ENCODE measurements around the gene SPATA19. TPM values are rescaled to one million over a fixed set of nuclear protein-coding genes. Genes with fewer than 3 reads are reported as not detected.

Gene SPATA19
- total RNA-seq, 2 donors from 2014 or later = not detected

GRCh38 chr11:133832096-133832990, 13.0 kb downstream of the SPATA19 start:
- 94 to 95% methylated on average over 32 to 50 of the region's 53 CpGs for WGBS, 2 experiments (ENCODE audit: insufficient coverage in 1 of 2, insufficient read length in 1 of 2)
- H3K9me3 Mint-ChIP-seq = peaks cover 15% of the 10 kb centered on the region
- Histone ChIP-seq H3K27me3 (ENCODE audit: control insufficient read depth, insufficient read depth, low read length, poor library complexity, severe bottlenecking) (no peaks in the 10 kb centered on the region), H3K9me3 (ENCODE audit: control insufficient read depth, low read length) (peaks cover 6% of the 10 kb centered on the region), H3K36me3 (ENCODE audit: control insufficient read depth, insufficient read depth, low read length) (no peaks in the 10 kb centered on the region), H3K4me1 (ENCODE audit: control insufficient read depth, insufficient read depth, low read length) (no peaks in the 10 kb centered on the region), H3K9ac (ENCODE audit: extremely low read depth, low read length, poor library complexity, severe bottlenecking) (no peak overlapping the region), H3K4me3 (ENCODE audit: low read length) (no peak overlapping the region), H3K27ac (ENCODE audit: low read depth, low read length) (no peak overlapping the region)
- no peak overlapping the region for H3K27ac Mint-ChIP-seq
- DNase-seq = peak; percentile 46
- H3K27me3 Mint-ChIP-seq (ENCODE audit: insufficient read depth) = peaks cover 7% of the 10 kb centered on the region
- H3K36me3 Mint-ChIP-seq (ENCODE audit: low read depth) = no peaks in the 10 kb centered on the region
- peaks cover 3% of the 10 kb centered on the region for H3K4me1 Mint-ChIP-seq
- H3K4me3 Mint-ChIP-seq = no peak overlapping the region
- TF ChIP-seq, protein P1, sequence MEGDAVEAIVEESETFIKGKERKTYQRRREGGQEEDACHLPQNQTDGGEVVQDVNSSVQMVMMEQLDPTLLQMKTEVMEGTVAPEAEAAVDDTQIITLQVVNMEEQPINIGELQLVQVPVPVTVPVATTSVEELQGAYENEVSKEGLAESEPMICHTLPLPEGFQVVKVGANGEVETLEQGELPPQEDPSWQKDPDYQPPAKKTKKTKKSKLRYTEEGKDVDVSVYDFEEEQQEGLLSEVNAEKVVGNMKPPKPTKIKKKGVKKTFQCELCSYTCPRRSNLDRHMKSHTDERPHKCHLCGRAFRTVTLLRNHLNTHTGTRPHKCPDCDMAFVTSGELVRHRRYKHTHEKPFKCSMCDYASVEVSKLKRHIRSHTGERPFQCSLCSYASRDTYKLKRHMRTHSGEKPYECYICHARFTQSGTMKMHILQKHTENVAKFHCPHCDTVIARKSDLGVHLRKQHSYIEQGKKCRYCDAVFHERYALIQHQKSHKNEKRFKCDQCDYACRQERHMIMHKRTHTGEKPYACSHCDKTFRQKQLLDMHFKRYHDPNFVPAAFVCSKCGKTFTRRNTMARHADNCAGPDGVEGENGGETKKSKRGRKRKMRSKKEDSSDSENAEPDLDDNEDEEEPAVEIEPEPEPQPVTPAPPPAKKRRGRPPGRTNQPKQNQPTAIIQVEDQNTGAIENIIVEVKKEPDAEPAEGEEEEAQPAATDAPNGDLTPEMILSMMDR (conservative IDR thresholded peaks at IDR 0.05) = no peak

- no peak overlapping the region for H3K4me3 ChIP-seq (ENCODE audit: low read length)
- H3K4me1 ChIP-seq (ENCODE audit: control insufficient read depth, insufficient read depth, low read length) = no peaks in the 10 kb centered on the region
- H3K27ac Mint-ChIP-seq = no peak overlapping the region
- H3K9ac ChIP-seq (ENCODE audit: extremely low read depth, low read length, poor library complexity, severe bottlenecking) = no peak overlapping the region
- H3K9me3 Mint-ChIP-seq = peaks cover 10% of the 10 kb centered on the region
- H3K36me3 Mint-ChIP-seq (ENCODE audit: low read depth) = no peaks in the 10 kb centered on the region
- H3K27me3 ChIP-seq (ENCODE audit: control insufficient read depth, insufficient read depth, low read length, poor library complexity, severe bottlenecking) = no peaks in the 10 kb centered on the region
- TF ChIP-seq, protein P1 (conservative IDR thresholded peaks at IDR 0.05) = peak; percentile 86
- no peaks in the 10 kb centered on the region for H3K36me3 ChIP-seq (ENCODE audit: control insufficient read depth, insufficient read depth, low read length)
- no peaks in the 10 kb centered on the region for H3K9me3 ChIP-seq (ENCODE audit: control insufficient read depth, low read length)
- no peak overlapping the region for H3K27ac ChIP-seq (ENCODE audit: low read depth, low read length)
- peaks cover 3% of the 10 kb centered on the region for H3K4me1 Mint-ChIP-seq
- peak; percentile 75 for DNase-seq
- no peak overlapping the region for H3K4me3 Mint-ChIP-seq
- H3K27me3 Mint-ChIP-seq (ENCODE audit: insufficient read depth) = peaks cover 9% of the 10 kb centered on the region
- 84 to 89% methylated on average over 6 to 8 of the region's 8 CpGs for WGBS, 2 experiments (ENCODE audit: insufficient coverage in 1 of 2, insufficient read length in 1 of 2)
Observed at GRCh38 chr11:133830931-133831907, 14.1 kb downstream of the SPATA19 start.

DNA sequence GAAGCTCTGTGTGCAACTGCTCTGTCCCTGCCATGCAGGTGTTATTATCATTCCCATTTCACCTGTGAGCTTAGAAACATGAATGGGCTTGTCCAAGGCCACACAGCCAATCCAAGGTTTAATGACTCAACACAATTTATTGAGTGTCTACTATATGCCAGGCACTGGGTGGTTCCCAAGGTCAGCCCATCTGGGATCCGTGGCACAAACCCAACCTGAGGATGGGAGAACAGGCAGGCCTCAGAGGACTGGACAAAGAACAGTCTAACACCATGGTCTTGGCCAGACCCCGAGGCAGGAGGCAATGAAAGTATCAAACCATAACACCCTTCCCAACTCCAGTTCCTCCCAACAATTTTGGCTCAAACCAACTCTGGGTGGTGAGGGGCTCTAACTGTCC, 15.7 kb downstream of the SPATA19 start:
- WGBS, 2 experiments (ENCODE audit: insufficient coverage in 1 of 2, insufficient read length in 1 of 2) = 67 to 79% methylated on average over 1 to 2 of the region's 2 CpGs
- peaks cover 16% of the 10 kb centered on the region for H3K27me3 Mint-ChIP-seq (ENCODE audit: insufficient read depth)
- H3K4me3 Mint-ChIP-seq = no peak overlapping the region
- no peak overlapping the region for H3K27ac ChIP-seq (ENCODE audit: low read depth, low read length)
- peaks cover 10% of the 10 kb centered on the region for H3K9me3 Mint-ChIP-seq
- TF ChIP-seq, protein P1 (conservative IDR thresholded peaks at IDR 0.05) = no peak
- H3K9ac ChIP-seq (ENCODE audit: extremely low read depth, low read length, poor library complexity, severe bottlenecking) = no peak overlapping the region
- no peak overlapping the region for H3K4me3 ChIP-seq (ENCODE audit: low read length)
- H3K9me3 ChIP-seq (ENCODE audit: control insufficient read depth, low read length) = no peaks in the 10 kb centered on the region
- H3K4me1 Mint-ChIP-seq = no peaks in the 10 kb centered on the region
- H3K27me3 ChIP-seq (ENCODE audit: control insufficient read depth, insufficient read depth, low read length, poor library complexity, severe bottlenecking) = no peaks in the 10 kb centered on the region
- no peaks in the 10 kb centered on the region for H3K36me3 ChIP-seq (ENCODE audit: control insufficient read depth, insufficient read depth, low read length)
- no peaks in the 10 kb centered on the region for H3K4me1 ChIP-seq (ENCODE audit: control insufficient read depth, insufficient read depth, low read length)
- no peak overlapping the region for H3K27ac Mint-ChIP-seq
- DNase-seq = no peak
- no peaks in the 10 kb centered on the region for H3K36me3 Mint-ChIP-seq (ENCODE audit: low read depth)
